Prostate gland (tissue), 2 donors: ENCODE data around the gene KCNK7.

Source experiments
- POLR2A ChIP-seq: fragments of 450-650 bp; IDR thresholded peaks from one replicate; pipeline ENCODE4 v1.6.1; 2016; ENCODE audit warnings: antibody characterized with exemption, mild to moderate bottlenecking
- POLR2AphosphoS5 ChIP-seq: sonication (generic); formaldehyde crosslinking; IDR thresholded peaks from one replicate; pipeline ENCODE4 v1.6.1; 2017; ENCODE audit warnings: antibody characterized with exemption
- TF ChIP-seq, protein P1 (sequence below), 4 experiments: fragments of 200-600 bp in 2 of 4; fragments of 450-650 bp in 2 of 4; sonication (generic) in 2 of 4; IDR thresholded peaks; 1 replicate in 3 of 4; 2 replicates in 1 of 4; pipeline ENCODE4 v1.5.1; 2016 to 2019; ENCODE audit warnings: antibody characterized with exemption in 4 of 4, mild to moderate bottlenecking in 2 of 4, moderate library complexity in 2 of 4

DNA sequence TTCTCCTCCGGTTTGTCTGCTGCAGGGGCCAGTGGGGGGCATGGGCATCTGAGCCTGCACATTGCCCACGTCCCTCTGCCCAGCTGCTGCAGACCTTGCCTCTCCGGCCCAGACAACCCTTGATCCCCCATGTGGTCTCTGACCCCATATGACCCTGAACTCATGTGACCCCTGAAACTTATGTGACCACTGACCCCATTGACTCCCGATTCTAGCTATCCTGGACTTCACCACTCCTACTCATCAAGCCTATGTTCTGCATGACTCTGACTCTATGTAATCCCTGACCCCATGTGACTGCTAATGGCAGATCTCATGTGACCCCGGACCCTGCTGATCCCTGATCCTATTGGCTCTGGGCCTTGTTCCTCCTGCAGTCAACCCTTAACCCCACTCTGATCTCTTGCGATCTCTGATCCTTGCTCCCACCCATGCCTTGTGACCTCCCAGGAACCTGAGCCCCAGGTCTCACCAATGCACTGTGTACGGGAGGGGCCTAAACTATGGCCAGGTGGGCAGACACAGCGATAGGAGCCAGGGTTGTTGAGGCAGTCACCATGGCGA, 43.1 kb downstream of the KCNK7 start:
- no peak for TF ChIP-seq POLR2A
- TF ChIP-seq, protein P1, sequence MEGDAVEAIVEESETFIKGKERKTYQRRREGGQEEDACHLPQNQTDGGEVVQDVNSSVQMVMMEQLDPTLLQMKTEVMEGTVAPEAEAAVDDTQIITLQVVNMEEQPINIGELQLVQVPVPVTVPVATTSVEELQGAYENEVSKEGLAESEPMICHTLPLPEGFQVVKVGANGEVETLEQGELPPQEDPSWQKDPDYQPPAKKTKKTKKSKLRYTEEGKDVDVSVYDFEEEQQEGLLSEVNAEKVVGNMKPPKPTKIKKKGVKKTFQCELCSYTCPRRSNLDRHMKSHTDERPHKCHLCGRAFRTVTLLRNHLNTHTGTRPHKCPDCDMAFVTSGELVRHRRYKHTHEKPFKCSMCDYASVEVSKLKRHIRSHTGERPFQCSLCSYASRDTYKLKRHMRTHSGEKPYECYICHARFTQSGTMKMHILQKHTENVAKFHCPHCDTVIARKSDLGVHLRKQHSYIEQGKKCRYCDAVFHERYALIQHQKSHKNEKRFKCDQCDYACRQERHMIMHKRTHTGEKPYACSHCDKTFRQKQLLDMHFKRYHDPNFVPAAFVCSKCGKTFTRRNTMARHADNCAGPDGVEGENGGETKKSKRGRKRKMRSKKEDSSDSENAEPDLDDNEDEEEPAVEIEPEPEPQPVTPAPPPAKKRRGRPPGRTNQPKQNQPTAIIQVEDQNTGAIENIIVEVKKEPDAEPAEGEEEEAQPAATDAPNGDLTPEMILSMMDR (IDR thresholded peaks at IDR 0.05): no peak
- TF ChIP-seq POLR2AphosphoS5: no peak
